Ovary (tissue), 9 donors: ENCODE measurements around the gene PRR30. TPM values are rescaled to one million over a fixed set of nuclear protein-coding genes. Genes with fewer than 3 reads are reported as not detected.

Experiments used
- DNase-seq, 5 donors: peaks; one replicate each; pipeline ENCODE4 v3.0.0-alpha.2; 2019 to 2020
- H3K27ac ChIP-seq, 2 donors: fragments of 200-600 bp; one replicate each; pipeline versions ENCODE4 v1.5.1 to v1.8.0; 2019 to 2022
- H3K27me3 ChIP-seq: fragments of 200-600 bp; one replicate; pipeline ENCODE4 v1.8.0; 2022
- H3K36me3 ChIP-seq: fragments of 200-600 bp; sonication (generic); one replicate; pipeline ENCODE4 v1.5.1; 2019
- H3K4me1 ChIP-seq: one replicate; pipeline ENCODE4 v1.8.1; 2013; ENCODE audit warnings: mild to moderate bottlenecking, moderate library complexity; ENCODE audit not compliant: insufficient read depth
- H3K4me3 ChIP-seq: fragments of 200-600 bp; sonication (generic); one replicate; pipeline ENCODE4 v1.5.1; 2017
- H3K9me3 ChIP-seq, 2 donors: fragments of 200-600 bp in 1 of 2; sonication (generic) in 1 of 2; one replicate each; pipeline versions ENCODE4 v1.5.1 to v1.8.1; 2013 to 2019; ENCODE audit warnings: mild to moderate bottlenecking in 1 of 2, moderate library complexity in 1 of 2
- EP300 ChIP-seq: sonication (generic); formaldehyde crosslinking; IDR thresholded peaks from one replicate; pipeline ENCODE4 v1.6.1; 2017; ENCODE audit warnings: antibody characterized with exemption
- POLR2A ChIP-seq: fragments of 450-650 bp; IDR thresholded peaks from one replicate; pipeline ENCODE4 v1.6.1; 2017; ENCODE audit warnings: antibody characterized with exemption, mild to moderate bottlenecking, moderate library complexity
- WGBS, 3 donors: extraction: QIAGEN DNeasy Blood & Tissue Kit in 1 of 3; methylation state at CpG; one replicate each; pipeline versions ENCODE4 v1.1.5 to v1.1.7; 2013 to 2017; 5-methylcytosine and 5-hydroxymethylcytosine counted together
- intact Hi-C, 4 donors: fragments of 100-400 bp; cut with DNase I; formaldehyde crosslinking; loops; one replicate each; pipeline versions ENCODE4 v1.11.0 to v1.15.1; 2022 to 2023
- polyA plus RNA-seq, 2 donors: library from polyadenylated mRNA; stranded (reverse); fragments of 200-250 nt in 1 of 2; fragments of 350-450 nt in 1 of 2; fragmentation: Illumina TruSeq in 1 of 2; extraction: RNeasy Lipid Tissue Mini Kit (QIAGEN cat#74804) in 1 of 2; gene quantifications; one replicate each; pipeline ENCODE4 v1.2.3, GENCODE V29; 2013 to 2014
- total RNA-seq, 7 donors: library from RNA; depleted of rRNA in 2 of 7; stranded (reverse); fragments of >200 nt in 2 of 7; fragmentation: NEBNext Ultra II Directional in 3 of 7; extraction: Animal tissue kit (Norgen Biotek cat#: 25700) in 3 of 7; gene quantifications; one replicate each; pipeline versions ENCODE4 v1.1.0 to v1.2.4, GENCODE V29; 2016 to 2023
- TF ChIP-seq, protein P1 (sequence below), 3 donors: fragments of 450-650 bp in 2 of 3; fragments of 200-600 bp in 1 of 3; IDR thresholded peaks; one replicate each; pipeline versions ENCODE4 v1.5.1 to v1.8.0; 2016 to 2022; ENCODE audit warnings: antibody characterized with exemption in 3 of 3, mild to moderate bottlenecking in 1 of 3
- donor health status: DM: no; HTN: no; CAD: no; lungs with moderate emphysema.
- donor health status: DM: no; HTN: no; CAD: no.
- donor health status: Bipolar disorder and iron deficiency.
- donor health status: DM: yes; HTN: yes; CAD: no.
- donor health status: DM: no; HTN: no; CAD: no.
- donor health status: DM: yes; HTN: yes; CAD: no.

PRR30 gene
- total and polyA plus RNA-seq, 9 donors: not detected

DNA sequence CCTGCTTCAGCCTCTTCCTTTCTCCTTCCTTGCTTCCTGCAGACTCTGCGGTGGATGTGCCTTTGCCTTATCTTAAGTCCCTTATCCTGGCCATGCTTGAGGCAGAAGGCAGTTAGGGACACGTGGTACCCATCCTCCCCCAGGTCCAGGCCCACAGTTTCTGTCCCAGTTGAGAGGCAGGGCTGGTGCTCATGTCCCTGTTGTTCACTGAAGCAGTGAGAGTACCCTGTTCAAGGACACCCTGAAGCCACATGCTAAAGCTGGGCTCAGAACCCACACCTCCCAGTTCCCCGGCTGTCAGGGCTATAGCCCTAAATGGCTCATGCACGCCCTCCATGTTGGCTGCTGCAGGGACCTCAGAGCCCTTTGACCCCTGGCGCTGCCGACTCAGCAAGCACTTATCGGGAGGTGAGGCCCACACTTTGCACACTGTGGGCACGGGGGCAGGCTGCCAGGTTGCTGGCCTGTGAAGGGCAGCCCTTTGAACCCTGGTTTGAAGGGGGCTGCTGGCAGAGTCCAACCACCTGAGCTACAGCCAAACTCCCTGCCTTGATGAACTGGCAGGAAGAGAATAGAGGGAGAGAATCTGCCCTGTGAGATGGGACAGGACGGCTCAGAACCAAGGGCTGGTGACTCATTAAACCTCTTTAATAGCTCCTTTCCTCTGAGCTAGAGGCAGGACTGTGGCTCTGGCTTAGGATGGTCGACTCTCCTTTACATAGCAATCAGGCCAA is 46.3 kb downstream of the PRR30 start:
- peak in 2 of 5 donors; percentile 21 to 57 for DNase-seq
- TF ChIP-seq, protein P1, sequence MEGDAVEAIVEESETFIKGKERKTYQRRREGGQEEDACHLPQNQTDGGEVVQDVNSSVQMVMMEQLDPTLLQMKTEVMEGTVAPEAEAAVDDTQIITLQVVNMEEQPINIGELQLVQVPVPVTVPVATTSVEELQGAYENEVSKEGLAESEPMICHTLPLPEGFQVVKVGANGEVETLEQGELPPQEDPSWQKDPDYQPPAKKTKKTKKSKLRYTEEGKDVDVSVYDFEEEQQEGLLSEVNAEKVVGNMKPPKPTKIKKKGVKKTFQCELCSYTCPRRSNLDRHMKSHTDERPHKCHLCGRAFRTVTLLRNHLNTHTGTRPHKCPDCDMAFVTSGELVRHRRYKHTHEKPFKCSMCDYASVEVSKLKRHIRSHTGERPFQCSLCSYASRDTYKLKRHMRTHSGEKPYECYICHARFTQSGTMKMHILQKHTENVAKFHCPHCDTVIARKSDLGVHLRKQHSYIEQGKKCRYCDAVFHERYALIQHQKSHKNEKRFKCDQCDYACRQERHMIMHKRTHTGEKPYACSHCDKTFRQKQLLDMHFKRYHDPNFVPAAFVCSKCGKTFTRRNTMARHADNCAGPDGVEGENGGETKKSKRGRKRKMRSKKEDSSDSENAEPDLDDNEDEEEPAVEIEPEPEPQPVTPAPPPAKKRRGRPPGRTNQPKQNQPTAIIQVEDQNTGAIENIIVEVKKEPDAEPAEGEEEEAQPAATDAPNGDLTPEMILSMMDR (IDR thresholded peaks at IDR 0.05): no peak
- intact Hi-C loops: loop anchor here in 1 of 4 donors (10.0 kb wide), 1 partner anchor 182 kb away; the partner anchor contains the start of gene DNAJC5G
- Histone ChIP-seq H3K27ac (no peak overlapping the region), H3K9me3 (no peaks in the 10 kb centered on the region), H3K27me3 (no peaks in the 10 kb centered on the region), H3K4me1 (no peaks in the 10 kb centered on the region), H3K36me3 (no peaks in the 10 kb centered on the region), H3K4me3 (no peak overlapping the region)
- 51 to 65% (median 59%) methylated on average over 10 of the region's 10 CpGs for WGBS, 3 donors

DNA sequence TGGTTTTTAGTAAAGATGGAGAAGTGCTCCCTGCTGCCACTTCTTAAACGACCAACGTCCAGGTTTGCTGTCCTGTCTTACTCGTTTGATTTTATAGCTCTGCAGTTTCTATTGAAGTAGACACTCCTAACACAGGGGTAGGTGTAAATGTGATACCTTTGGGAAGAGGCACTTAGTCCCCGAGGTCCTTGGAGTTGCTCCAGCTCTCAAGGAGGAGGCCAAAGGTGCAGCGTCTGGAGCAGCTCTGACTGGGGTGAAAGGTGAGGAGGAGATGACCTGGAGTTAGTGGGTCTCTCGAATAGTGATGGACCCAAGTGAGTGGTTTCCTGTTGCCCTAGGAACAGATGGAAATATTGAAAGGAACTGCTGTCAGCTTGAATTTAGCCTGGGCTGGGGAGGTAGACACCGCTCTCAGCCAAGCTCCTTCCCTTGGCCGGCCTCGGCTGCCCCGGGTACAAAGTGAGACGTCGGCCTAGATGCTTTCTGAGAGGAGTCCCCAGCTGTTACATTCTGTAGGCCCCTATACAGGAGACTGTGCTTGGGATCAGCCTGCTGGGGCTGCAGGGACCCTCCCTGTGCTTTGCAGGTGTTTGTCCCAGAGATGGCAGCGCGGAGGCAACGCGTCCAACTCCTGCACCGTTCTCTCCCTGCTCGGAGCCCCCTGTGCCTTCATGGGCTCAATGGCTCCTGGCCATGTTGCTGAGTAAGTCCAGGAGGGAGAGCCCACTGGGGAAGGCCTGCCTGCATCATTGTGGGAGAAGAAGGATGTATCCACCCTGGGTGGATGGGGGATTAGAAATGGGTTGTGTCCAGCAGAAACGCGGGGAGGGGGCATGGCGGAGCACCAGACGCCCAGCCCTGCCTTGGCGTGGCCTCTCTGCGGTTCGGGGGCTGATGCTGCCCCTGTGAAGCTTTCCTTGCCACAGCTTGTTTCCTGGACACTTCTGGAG is 47.2 kb downstream of the PRR30 start:
- H3K9me3 ChIP-seq: no peaks in the 10 kb centered on the region
- peak in 1 of 5 donors; percentile 14 for DNase-seq
- no peaks in the 10 kb centered on the region for H3K36me3 ChIP-seq
- H3K4me3 ChIP-seq: no peak overlapping the region
- H3K4me1 ChIP-seq: peaks cover under 1% of the 10 kb centered on the region
- intact Hi-C loops: loop anchor here in 1 of 4 donors (10.0 kb wide), 1 partner anchor 183 kb away; the partner anchor contains the start of gene DNAJC5G
- no peak overlapping the region for H3K27ac ChIP-seq
- WGBS, 3 donors: 73 to 77% (median 74%) methylated on average over 25 of the region's 25 CpGs
- TF ChIP-seq POLR2A (no peak), EP300 (no peak)
- TF ChIP-seq, protein P1 (IDR thresholded peaks at IDR 0.05): no peak
- no peaks in the 10 kb centered on the region for H3K27me3 ChIP-seq

DNA sequence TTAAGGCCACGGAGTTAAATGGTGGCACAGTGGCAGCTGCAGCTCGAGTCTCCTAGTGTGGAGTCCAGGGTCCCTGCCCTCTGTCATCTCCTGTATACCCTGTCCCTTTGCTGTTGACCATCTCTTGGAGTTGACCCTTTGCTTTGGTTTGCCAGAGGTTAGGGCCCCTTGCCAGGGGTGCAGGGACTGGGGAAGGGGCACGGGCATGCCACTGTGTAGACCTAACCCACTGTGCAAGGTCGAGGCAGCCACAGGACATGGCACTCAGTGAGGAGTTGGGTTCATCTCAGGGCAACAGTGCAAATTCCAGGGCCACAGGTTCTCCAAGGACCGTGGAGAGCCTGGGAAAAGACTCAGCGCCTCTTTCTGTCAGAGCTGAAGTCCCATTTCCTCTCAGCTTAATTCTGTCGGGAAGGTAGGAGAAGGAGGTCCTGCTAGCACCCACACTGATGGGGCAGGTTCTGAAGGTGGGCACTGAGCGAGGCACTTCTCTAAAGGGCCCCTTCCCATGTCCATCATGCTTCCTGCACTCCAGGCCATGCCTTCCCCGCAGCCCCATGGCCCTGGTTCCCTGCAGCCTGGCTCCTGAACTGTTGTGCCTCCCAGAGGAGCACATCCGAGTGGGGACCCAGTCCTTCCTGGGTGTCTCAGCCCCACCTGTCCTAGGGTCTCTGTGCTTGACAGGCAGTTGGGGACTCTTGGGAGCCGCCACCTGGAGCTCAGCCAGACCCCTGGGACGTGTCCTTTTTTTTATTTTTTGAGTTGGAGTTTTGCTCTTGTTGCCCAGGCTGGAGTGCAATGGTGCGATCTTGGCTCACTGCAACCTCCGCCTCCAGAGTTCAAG is 49.9 kb downstream of the PRR30 start:
- Histone ChIP-seq H3K27ac (no peak overlapping the region), H3K4me3 (no peak overlapping the region), H3K4me1 (peaks cover 3% of the 10 kb centered on the region), H3K36me3 (no peaks in the 10 kb centered on the region), H3K9me3 (no peaks in the 10 kb centered on the region), H3K27me3 (no peaks in the 10 kb centered on the region)
- intact Hi-C loops: loop anchor here (5.0 to 10.0 kb wide), 4 partner anchors 37 to 115 kb away; partner anchors contain the start of genes AGBL5 (in 2 of the 4), MAPRE3 (in 2 of the 4) and TMEM214 (in 2 of the 4)
- TF ChIP-seq, protein P1 (IDR thresholded peaks at IDR 0.05): no peak
- TF ChIP-seq EP300 (no peak), POLR2A (no peak)
- peak in 1 of 5 donors; percentile 19 for DNase-seq
- WGBS, 3 donors: 87 to 92% (median 88%) methylated on average over 14 of the region's 14 CpGs
